Sigmoid colon (tissue), 4 donors: ENCODE measurements around the gene SULT1A3.

Experiments
- CTCF ChIP-seq, 4 experiments: fragments of 450-650 bp in 3 of 4; fragments of 200-600 bp in 1 of 4; IDR thresholded peaks; one replicate each; pipeline ENCODE4 v1.5.1; 2016 to 2019; ENCODE audit warnings: antibody characterized with exemption in 4 of 4, mild to moderate bottlenecking in 3 of 4, moderate library complexity in 2 of 4
- EP300 ChIP-seq, 4 donors: sonication (generic); formaldehyde crosslinking; IDR thresholded peaks; one replicate each; pipeline ENCODE4 v1.6.1; 2017; ENCODE audit warnings: antibody characterized with exemption in 4 of 4
- POLR2A ChIP-seq, 2 donors: fragments of 450-650 bp; IDR thresholded peaks; one replicate each; pipeline ENCODE4 v1.6.1; 2016; ENCODE audit warnings: antibody characterized with exemption in 2 of 2, mild to moderate bottlenecking in 2 of 2, moderate library complexity in 2 of 2

- TF ChIP-seq CTCF (IDR thresholded peaks at IDR 0.05) (no peak), POLR2A (IDR thresholded peaks at IDR 0.05) (no peak), EP300 (IDR thresholded peaks at IDR 0.05) (no peak)
Measured at GRCh38 chr16:30186444-30186781, 12.6 kb upstream of the SULT1A3 start.
